Skeletal muscle satellite cell (primary cell): ENCODE results near the gene KIAA1671.

ENCODE experiments used
- H3K27me3 ChIP-seq: 2 replicates; pipeline ENCODE4 v1.7.0; 2013; ENCODE audit warnings: low read length; ENCODE audit not compliant: control insufficient read depth, insufficient read depth
- H3K36me3 ChIP-seq: 2 replicates; pipeline ENCODE4 v1.7.0; 2013; ENCODE audit warnings: mild to moderate bottlenecking, control low read depth, low read length; ENCODE audit not compliant: insufficient read depth
- H3K4me1 ChIP-seq: 2 replicates; pipeline ENCODE4 v1.7.0; 2013; ENCODE audit warnings: low read length; ENCODE audit not compliant: control insufficient read depth, insufficient read depth
- H3K4me2 ChIP-seq: 2 replicates; pipeline ENCODE4 v1.7.0; 2013; ENCODE audit warnings: mild to moderate bottlenecking, low read length
- H3K4me3 ChIP-seq: 2 replicates; pipeline ENCODE4 v1.7.0; 2013; ENCODE audit warnings: low read length
- H3K9ac ChIP-seq: 2 replicates; pipeline ENCODE4 v1.7.0; 2013; ENCODE audit warnings: mild to moderate bottlenecking, low read depth, low read length, moderate library complexity
- H3K9me3 ChIP-seq: replicated peaks from 2 replicates; pipeline ENCODE4 v1.7.0; 2013; ENCODE audit warnings: mild to moderate bottlenecking, control low read depth, low read length

The KIAA1671 gene

GRCh38 chr22:25136953-25137576 lies 184.5 kb downstream of the KIAA1671 start:
- Histone ChIP-seq H3K4me3 (no peak overlapping the region), H3K4me1 (no peaks in the 10 kb centered on the region), H3K9me3 (no peaks in the 10 kb centered on the region), H3K9ac (no peak overlapping the region), H3K27me3 (peaks cover 3% of the 10 kb centered on the region), H3K4me2 (no peak overlapping the region), H3K36me3 (no peaks in the 10 kb centered on the region)

GRCh38 chr22:25137577-25138525 lies 185.3 kb downstream of the KIAA1671 start:
- no peaks in the 10 kb centered on the region for H3K36me3 ChIP-seq
- no peak overlapping the region for H3K4me3 ChIP-seq
- H3K4me2 ChIP-seq: no peak overlapping the region
- no peak overlapping the region for H3K9ac ChIP-seq
- H3K4me1 ChIP-seq: no peaks in the 10 kb centered on the region
- H3K9me3 ChIP-seq: no peaks in the 10 kb centered on the region
- H3K27me3 ChIP-seq: peaks cover 3% of the 10 kb centered on the region

GRCh38 chr22:25139062-25139461 lies 186.5 kb downstream of the KIAA1671 start:
- Histone ChIP-seq H3K27me3 (peaks cover 3% of the 10 kb centered on the region), H3K4me1 (no peaks in the 10 kb centered on the region), H3K4me2 (no peak overlapping the region), H3K4me3 (no peak overlapping the region), H3K9ac (no peak overlapping the region), H3K36me3 (no peaks in the 10 kb centered on the region), H3K9me3 (no peaks in the 10 kb centered on the region)

DNA sequence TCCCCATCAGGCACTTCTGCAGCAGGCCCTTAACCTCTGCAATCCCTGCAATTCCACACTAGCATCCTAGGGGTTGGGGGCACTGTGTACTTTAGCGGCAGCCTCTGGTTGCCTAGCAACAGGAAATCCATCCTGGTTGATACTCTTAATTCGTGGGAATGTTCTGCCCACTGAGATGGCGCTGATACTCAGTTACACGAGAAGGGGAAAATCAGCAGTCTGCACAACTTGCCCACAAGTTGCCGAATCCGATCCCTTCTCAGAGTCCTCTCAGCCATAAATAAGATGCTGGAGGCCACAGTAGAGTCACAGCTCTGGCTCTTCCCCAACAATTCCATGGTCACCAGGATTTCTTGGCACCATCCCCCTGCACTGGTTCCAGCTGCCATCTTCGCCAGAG lies 189.6 kb downstream of the KIAA1671 start:
- Histone ChIP-seq H3K9ac (no peak overlapping the region), H3K9me3 (no peaks in the 10 kb centered on the region), H3K4me1 (no peaks in the 10 kb centered on the region), H3K36me3 (no peaks in the 10 kb centered on the region), H3K4me2 (no peak overlapping the region), H3K27me3 (no peaks in the 10 kb centered on the region), H3K4me3 (no peak overlapping the region)

- H3K27me3 ChIP-seq: no peaks in the 10 kb centered on the region
- H3K4me3 ChIP-seq: no peak overlapping the region
- no peaks in the 10 kb centered on the region for H3K4me1 ChIP-seq
- no peaks in the 10 kb centered on the region for H3K36me3 ChIP-seq
- H3K9me3 ChIP-seq: no peaks in the 10 kb centered on the region
- H3K9ac ChIP-seq: no peak overlapping the region
- no peak overlapping the region for H3K4me2 ChIP-seq
Observed at GRCh38 chr22:25143156-25144076, 190.9 kb downstream of the KIAA1671 start.

- Histone ChIP-seq H3K27me3 (no peaks in the 10 kb centered on the region), H3K4me2 (no peak overlapping the region), H3K9me3 (no peaks in the 10 kb centered on the region), H3K4me1 (no peaks in the 10 kb centered on the region), H3K36me3 (no peaks in the 10 kb centered on the region), H3K4me3 (no peak overlapping the region), H3K9ac (no peak overlapping the region)
Observed at GRCh38 chr22:25144522-25144921, 192.0 kb downstream of the KIAA1671 start.

- no peaks in the 10 kb centered on the region for H3K36me3 ChIP-seq
- no peak overlapping the region for H3K9ac ChIP-seq
- H3K4me1 ChIP-seq: no peaks in the 10 kb centered on the region
- H3K4me3 ChIP-seq: no peak overlapping the region
- H3K4me2 ChIP-seq: no peak overlapping the region
- H3K9me3 ChIP-seq: no peaks in the 10 kb centered on the region
- no peaks in the 10 kb centered on the region for H3K27me3 ChIP-seq
Observed at GRCh38 chr22:25146307-25146706, 193.8 kb downstream of the KIAA1671 start.

DNA sequence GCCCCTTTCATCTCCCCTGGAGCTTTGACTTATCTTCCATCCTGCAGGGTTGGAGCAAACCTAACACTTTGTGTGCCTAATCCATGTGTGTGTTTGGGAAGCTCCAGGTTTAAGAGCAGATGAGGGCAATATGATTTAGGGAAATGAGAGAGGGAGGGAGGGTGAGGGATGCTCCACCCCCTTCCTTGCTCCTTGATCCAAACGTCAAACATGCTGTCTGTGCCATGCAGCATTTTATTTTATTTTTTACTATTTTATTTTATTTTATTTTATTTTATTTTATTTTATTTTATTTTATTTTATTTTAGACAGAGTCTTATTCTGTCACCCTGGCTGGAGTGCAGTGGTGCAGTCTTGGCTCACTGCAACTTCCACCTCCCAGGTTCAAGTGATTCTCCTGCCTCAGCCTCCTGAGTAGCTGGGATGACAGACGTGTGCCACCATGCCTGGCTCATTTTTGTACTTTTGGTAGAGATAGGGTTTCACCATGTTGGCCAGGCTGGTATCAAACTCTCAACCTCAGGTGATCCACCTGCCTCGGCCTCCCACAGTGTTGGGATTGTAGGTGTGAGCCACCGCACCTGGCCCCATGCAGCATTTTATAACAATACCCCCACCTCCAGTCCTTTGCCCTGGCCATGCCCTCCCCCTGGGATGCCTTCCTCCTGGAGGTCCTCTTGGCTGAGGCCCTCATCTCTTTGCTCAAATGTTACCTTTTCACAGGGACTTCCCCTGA lies 194.6 kb downstream of the KIAA1671 start:
- Histone ChIP-seq H3K9me3 (no peaks in the 10 kb centered on the region), H3K4me1 (no peaks in the 10 kb centered on the region), H3K4me2 (no peak overlapping the region), H3K27me3 (no peaks in the 10 kb centered on the region), H3K4me3 (no peak overlapping the region), H3K9ac (no peak overlapping the region), H3K36me3 (no peaks in the 10 kb centered on the region)

DNA sequence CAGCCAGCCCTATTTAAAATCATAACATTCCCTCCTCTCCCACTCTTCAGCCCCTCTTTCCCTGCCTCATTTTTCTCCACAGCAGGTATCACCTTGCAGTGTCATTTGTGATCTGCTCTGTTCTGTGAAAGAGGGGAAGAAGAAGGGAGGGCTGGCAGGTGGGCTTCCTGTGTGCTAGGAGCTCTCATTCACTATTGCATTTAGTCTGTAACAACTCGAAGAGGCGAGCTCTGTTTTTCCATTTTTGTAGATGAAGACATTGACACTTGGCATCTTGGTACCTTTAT lies 195.1 kb downstream of the KIAA1671 start:
- no peak overlapping the region for H3K9ac ChIP-seq
- H3K27me3 ChIP-seq: no peaks in the 10 kb centered on the region
- no peak overlapping the region for H3K4me2 ChIP-seq
- no peak overlapping the region for H3K4me3 ChIP-seq
- H3K36me3 ChIP-seq: no peaks in the 10 kb centered on the region
- H3K9me3 ChIP-seq: no peaks in the 10 kb centered on the region
- H3K4me1 ChIP-seq: no peaks in the 10 kb centered on the region

GRCh38 chr22:25148149-25148691 lies 195.7 kb downstream of the KIAA1671 start:
- Histone ChIP-seq H3K4me1 (no peaks in the 10 kb centered on the region), H3K36me3 (no peaks in the 10 kb centered on the region), H3K4me2 (no peak overlapping the region), H3K9me3 (no peaks in the 10 kb centered on the region), H3K27me3 (no peaks in the 10 kb centered on the region), H3K4me3 (no peak overlapping the region), H3K9ac (no peak overlapping the region)

- no peaks in the 10 kb centered on the region for H3K36me3 ChIP-seq
Observed at GRCh38 chr22:25149014-25149413, 196.5 kb downstream of the KIAA1671 start.

More at GRCh38 chr22:25149014-25149413, 196.5 kb downstream of the KIAA1671 start:
- H3K4me1 ChIP-seq: peaks cover 1% of the 10 kb centered on the region
- no peak overlapping the region for H3K9ac ChIP-seq
- no peaks in the 10 kb centered on the region for H3K9me3 ChIP-seq
- no peaks in the 10 kb centered on the region for H3K27me3 ChIP-seq
- H3K4me3 ChIP-seq: no peak overlapping the region
- no peak overlapping the region for H3K4me2 ChIP-seq
